B cell (primary cell): Measurements from ENCODE around the gene WDFY4. TPM values are rescaled to one million over a fixed set of nuclear protein-coding genes. Genes with fewer than 3 reads are reported as not detected.

Experiments
- ATAC-seq: fragments of 200-7000 bp; cut with Tn5 transposase; one replicate; pipeline ENCODE4 v1.10.0; 2021; ENCODE audit warnings: low read depth, mild to moderate bottlenecking, moderate number of reproducible peaks, moderate library complexity
- CTCF ChIA-PET: fragments of 350-600 bp; sonication (Branson Sonifier 250); formaldehyde crosslinking; loops from one replicate; lab custom pipeline; 2021; ENCODE audit warnings: antibody characterized with exemption, inconsistent platforms; lab: Charles Lee
- POLR2A ChIA-PET: fragments of 350-600 bp; sonication (Branson Sonifier 250); formaldehyde crosslinking; loops from one replicate; lab custom pipeline; 2021; ENCODE audit warnings: antibody characterized with exemption; lab: Charles Lee
- DNase-seq: peaks from one replicate; pipeline ENCODE4 v3.0.0; 2013
- H2AFZ ChIP-seq: 2 replicates; pipeline ENCODE4 v1.6.1; 2012; ENCODE audit warnings: mild to moderate bottlenecking, low read depth, low read length; ENCODE audit not compliant: insufficient read depth, poor library complexity, severe bottlenecking
- H3K27ac ChIP-seq, 2 donors: 1 replicate in 1 of 2; 2 replicates in 1 of 2; pipeline ENCODE4 v1.5.1; 2012 to 2013; ENCODE audit warnings: low read length in 2 of 2, mild to moderate bottlenecking in 2 of 2, moderate library complexity in 1 of 2
- H3K27me3 ChIP-seq, 4 experiments: fragments of 200-600 bp in 1 of 4; sonication (generic) in 1 of 4; replicated peaks in 1 of 4; 1 replicate in 2 of 4; 2 replicates in 2 of 4; pipeline versions ENCODE4 v1.6.1 to v1.7.0; 2013 to 2016; ENCODE audit warnings: low read length in 3 of 4, mild to moderate bottlenecking in 2 of 4, mixed read lengths in 1 of 4, moderate library complexity in 1 of 4; ENCODE audit not compliant: insufficient read depth in 4 of 4, control insufficient read depth in 3 of 4; ENCODE audit errors: control extremely low read depth in 1 of 4
- H3K36me3 ChIP-seq, 2 experiments: replicated peaks in 1 of 2; 1 replicate in 1 of 2; 2 replicates in 1 of 2; pipeline versions ENCODE4 v1.6.1 to v1.7.1; 2013; ENCODE audit warnings: low read length in 1 of 2; ENCODE audit not compliant: insufficient read depth in 2 of 2, control insufficient read depth in 1 of 2; ENCODE audit errors: control extremely low read depth in 1 of 2, extremely low read depth in 1 of 2
- H3K4me1 ChIP-seq, 2 donors: fragments of 200-600 bp in 1 of 2; sonication (generic) in 1 of 2; 1 replicate in 1 of 2; 2 replicates in 1 of 2; pipeline versions ENCODE4 v1.5.1 to v1.6.1; 2013 to 2017; ENCODE audit warnings: low read length in 2 of 2; ENCODE audit not compliant: control insufficient read depth in 2 of 2, insufficient read depth in 2 of 2
- H3K4me2 ChIP-seq: replicated peaks from 2 replicates; pipeline ENCODE3; 2012; ENCODE audit warnings: mild to moderate bottlenecking, low read depth, low read length; ENCODE audit not compliant: poor library complexity, severe bottlenecking
- H3K4me3 ChIP-seq, 5 experiments: fragments of 200-600 bp in 1 of 5; sonication (generic) in 1 of 5; 1 replicate in 3 of 5; 2 replicates in 2 of 5; pipeline versions ENCODE4 v1.5.1 to v1.7.0; 2011 to 2016; ENCODE audit warnings: low read length in 4 of 5, mild to moderate bottlenecking in 4 of 5, low read depth in 2 of 5, control low read depth in 1 of 5, moderate library complexity in 1 of 5; ENCODE audit not compliant: insufficient read depth in 1 of 5; ENCODE audit errors: control extremely low read depth in 1 of 5, extremely low read depth in 1 of 5
- H3K79me2 ChIP-seq: fragments of 200-600 bp; sonication (generic); one replicate; pipeline ENCODE4 v1.6.0; 2016; ENCODE audit warnings: low read length; ENCODE audit not compliant: control insufficient read depth, insufficient read depth
- H3K9ac ChIP-seq: fragments of 200-600 bp; sonication (generic); 2 replicates; pipeline ENCODE4 v1.6.1; 2017; ENCODE audit warnings: mild to moderate bottlenecking, low read length, moderate library complexity
- H3K9me3 ChIP-seq, 3 donors: one replicate each; pipeline versions ENCODE4 v1.6.1 to v1.7.1; 2013; ENCODE audit warnings: low read length in 2 of 3; ENCODE audit not compliant: control insufficient read depth in 2 of 3, insufficient read depth in 1 of 3; ENCODE audit errors: control extremely low read depth in 1 of 3
- H4K20me1 ChIP-seq: 2 replicates; pipeline ENCODE4 v1.6.0; 2012; ENCODE audit warnings: mild to moderate bottlenecking, low read length; ENCODE audit not compliant: insufficient read depth, control insufficient read depth, poor library complexity, severe bottlenecking
- H3K27ac Mint-ChIP-seq: one replicate; pipeline ENCODE4 v1.8.0; 2021; ENCODE audit warnings: mixed read lengths
- H3K27me3 Mint-ChIP-seq: one replicate; pipeline ENCODE4 v1.8.0; 2021; ENCODE audit warnings: mixed read lengths
- H3K4me1 Mint-ChIP-seq: one replicate; pipeline ENCODE4 v1.8.0; 2021; ENCODE audit warnings: mixed read lengths
- H3K4me3 Mint-ChIP-seq: one replicate; pipeline ENCODE4 v1.8.0; 2021; ENCODE audit warnings: mixed read lengths
- H3K9me3 Mint-ChIP-seq: one replicate; pipeline ENCODE4 v1.8.0; 2022; ENCODE audit warnings: mixed read lengths; ENCODE audit not compliant: insufficient read depth
- EZH2 ChIP-seq: IDR thresholded peaks from 2 replicates; pipeline ENCODE4 v1.6.1; 2012; ENCODE audit warnings: borderline replicate concordance, low read depth, mild to moderate bottlenecking, moderate library complexity, low read length; ENCODE audit not compliant: insufficient read depth, poor library complexity, severe bottlenecking
- WGBS: methylation state at CpG from one replicate; pipeline ENCODE4 v1.1.5; 2013; ENCODE audit warnings: missing lambda C conversion rate; ENCODE audit not compliant: insufficient coverage; 5-methylcytosine and 5-hydroxymethylcytosine counted together
- intact Hi-C: fragments of 100-400 bp; cut with micrococcal nuclease; formaldehyde crosslinking; loops from one replicate; pipeline ENCODE4 v1.10.0; 2022
- polyA plus RNA-seq: library from polyadenylated mRNA; depleted of rRNA; stranded (reverse); fragments of >200 nt; gene quantifications from 2 replicates; pipeline ENCODE4 v1.2.3, GENCODE V29; 2012
- total RNA-seq, 2 donors: library from RNA; stranded (reverse); fragments of 120-200 nt in 1 of 2; gene quantifications; 1 replicate in 1 of 2; 2 replicates in 1 of 2; pipeline versions ENCODE4 v1.2.3 to v1.2.4, GENCODE V29; 2013 to 2022
- TF ChIP-seq, protein P1 (sequence below): fragments of 200-600 bp; IDR thresholded peaks from one replicate; pipeline ENCODE4 v1.8.0; 2022; ENCODE audit warnings: antibody characterized with exemption, mild to moderate bottlenecking

Gene WDFY4
- total and polyA plus RNA-seq, 2 donors (not counting 1 experiment from before 2014, with no cell fraction given): 262 to 560 TPM

DNA sequence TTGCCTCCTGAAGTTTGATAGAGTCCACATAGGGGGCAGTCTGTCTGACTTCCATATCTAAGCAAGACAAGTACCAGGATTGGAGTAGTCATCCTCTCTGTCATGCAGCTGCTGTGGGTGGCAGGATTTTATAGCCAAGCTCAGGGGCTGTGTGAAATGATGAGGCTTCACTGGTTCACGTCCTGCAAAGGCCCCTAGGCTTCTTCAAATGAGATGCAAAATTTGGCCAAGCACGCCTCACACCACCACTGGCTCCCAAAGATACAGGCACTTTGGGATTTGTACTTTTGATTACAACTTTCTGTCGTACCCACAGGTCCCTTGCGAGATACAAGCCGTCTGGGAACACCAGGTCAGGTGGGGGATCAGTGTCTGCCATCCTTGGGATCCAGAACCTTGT lies 67.1 kb downstream of the WDFY4 start:
- Mint-ChIP-seq H3K9me3 (no peaks in the 10 kb centered on the region), H3K4me3 (no peak overlapping the region), H3K4me1 (peaks cover 77% of the 10 kb centered on the region), H3K27ac (peak overlapping the region; percentile 38), H3K27me3 (no peaks in the 10 kb centered on the region)
- ChIA-PET CTCF (interaction anchor here (2.2 kb wide), 1 partner anchor 94 kb away, joined by 15 read pairs; no protein-coding TSS in a partner anchor), POLR2A (interaction anchor here (1.1 kb wide), 1 partner anchor 89 kb away, joined by 3 read pairs; no protein-coding TSS in a partner anchor)
- TF ChIP-seq, protein P1, sequence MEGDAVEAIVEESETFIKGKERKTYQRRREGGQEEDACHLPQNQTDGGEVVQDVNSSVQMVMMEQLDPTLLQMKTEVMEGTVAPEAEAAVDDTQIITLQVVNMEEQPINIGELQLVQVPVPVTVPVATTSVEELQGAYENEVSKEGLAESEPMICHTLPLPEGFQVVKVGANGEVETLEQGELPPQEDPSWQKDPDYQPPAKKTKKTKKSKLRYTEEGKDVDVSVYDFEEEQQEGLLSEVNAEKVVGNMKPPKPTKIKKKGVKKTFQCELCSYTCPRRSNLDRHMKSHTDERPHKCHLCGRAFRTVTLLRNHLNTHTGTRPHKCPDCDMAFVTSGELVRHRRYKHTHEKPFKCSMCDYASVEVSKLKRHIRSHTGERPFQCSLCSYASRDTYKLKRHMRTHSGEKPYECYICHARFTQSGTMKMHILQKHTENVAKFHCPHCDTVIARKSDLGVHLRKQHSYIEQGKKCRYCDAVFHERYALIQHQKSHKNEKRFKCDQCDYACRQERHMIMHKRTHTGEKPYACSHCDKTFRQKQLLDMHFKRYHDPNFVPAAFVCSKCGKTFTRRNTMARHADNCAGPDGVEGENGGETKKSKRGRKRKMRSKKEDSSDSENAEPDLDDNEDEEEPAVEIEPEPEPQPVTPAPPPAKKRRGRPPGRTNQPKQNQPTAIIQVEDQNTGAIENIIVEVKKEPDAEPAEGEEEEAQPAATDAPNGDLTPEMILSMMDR: no peak
- no peak for TF ChIP-seq EZH2
- H3K9ac ChIP-seq: no peak overlapping the region
- H4K20me1 ChIP-seq: peaks cover 84% of the 10 kb centered on the region
- no peak overlapping the region for H3K27ac ChIP-seq
- H3K4me1 ChIP-seq: peaks cover 14 to 15% of the 10 kb centered on the region in 2 donors
- H3K27me3 ChIP-seq: no peaks in the 10 kb centered on the region
- H3K4me3 ChIP-seq: no peak overlapping the region
- ATAC-seq (no peak), DNase-seq (no peak)
- H3K9me3 ChIP-seq: no peaks in the 10 kb centered on the region
- peaks cover 100% of the 10 kb centered on the region for H3K79me2 ChIP-seq
- H3K36me3 ChIP-seq: peaks cover 4 to 70% of the 10 kb centered on the region in 2 experiments
- intact Hi-C loops: loop anchor here (5.0 kb wide), 1 partner anchor 51 kb away; no protein-coding TSS in a partner anchor
- H3K4me2 ChIP-seq: no peak overlapping the region
- WGBS: 94% methylated on average over 5 of the region's 5 CpGs
- no peak overlapping the region for H2AFZ ChIP-seq

DNA sequence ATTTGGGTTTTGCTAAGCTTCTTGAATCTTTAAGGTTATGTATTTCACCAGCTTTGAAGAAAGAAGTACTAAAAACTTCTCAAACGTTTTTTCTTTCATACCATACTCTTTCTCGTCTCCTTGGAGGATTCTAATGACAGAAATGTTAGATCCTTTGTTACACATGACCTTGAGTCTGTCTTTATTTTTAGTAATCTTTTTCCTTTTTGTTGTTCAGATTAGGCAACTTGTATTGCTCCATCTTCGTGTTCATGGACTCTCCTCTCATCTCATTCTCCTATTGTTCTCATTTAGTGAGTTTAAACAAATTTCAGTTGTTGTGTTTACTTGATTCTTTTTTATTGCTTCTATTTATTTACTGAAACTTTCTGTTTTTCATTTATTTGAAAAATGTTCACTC lies 73.7 kb downstream of the WDFY4 start:
- Histone ChIP-seq H3K27me3 (no peaks in the 10 kb centered on the region), H2AFZ (no peak overlapping the region), H3K9me3 (no peaks in the 10 kb centered on the region), H3K79me2 (peaks cover 100% of the 10 kb centered on the region), H3K4me1 (peaks cover 6 to 9% of the 10 kb centered on the region in 2 donors), H3K4me3 (no peak overlapping the region), H3K4me2 (no peak overlapping the region), H4K20me1 (peaks cover 86% of the 10 kb centered on the region), H3K36me3 (peaks cover 11 to 69% of the 10 kb centered on the region in 2 experiments), H3K9ac (no peak overlapping the region), H3K27ac (peak overlapping the region in 1 of 2 donors; percentile 35)
- Mint-ChIP-seq H3K27ac (no peak overlapping the region), H3K9me3 (no peaks in the 10 kb centered on the region), H3K27me3 (no peaks in the 10 kb centered on the region), H3K4me3 (no peak overlapping the region), H3K4me1 (peaks cover 61% of the 10 kb centered on the region)
- intact Hi-C loops: no loop called here
- TF ChIP-seq, protein P1: no peak
- TF ChIP-seq EZH2: no peak
- ChIA-PET POLR2A (no interaction called here), CTCF (interaction anchor here (2.2 kb wide), 1 partner anchor 101 kb away, joined by 23 read pairs; no protein-coding TSS in a partner anchor)
- no peak for DNase-seq
- WGBS: no CpG with 5 or more reads among the region's 3 CpGs
- ATAC-seq: no peak
